ENCODE results near the gene PKD1.
"Not testable (repeated sequence)": the region's sequence is repeated elsewhere in the genome, so short reads cannot be mapped to it uniquely, and the experiment has no call there.

The PKD1 gene

DNA sequence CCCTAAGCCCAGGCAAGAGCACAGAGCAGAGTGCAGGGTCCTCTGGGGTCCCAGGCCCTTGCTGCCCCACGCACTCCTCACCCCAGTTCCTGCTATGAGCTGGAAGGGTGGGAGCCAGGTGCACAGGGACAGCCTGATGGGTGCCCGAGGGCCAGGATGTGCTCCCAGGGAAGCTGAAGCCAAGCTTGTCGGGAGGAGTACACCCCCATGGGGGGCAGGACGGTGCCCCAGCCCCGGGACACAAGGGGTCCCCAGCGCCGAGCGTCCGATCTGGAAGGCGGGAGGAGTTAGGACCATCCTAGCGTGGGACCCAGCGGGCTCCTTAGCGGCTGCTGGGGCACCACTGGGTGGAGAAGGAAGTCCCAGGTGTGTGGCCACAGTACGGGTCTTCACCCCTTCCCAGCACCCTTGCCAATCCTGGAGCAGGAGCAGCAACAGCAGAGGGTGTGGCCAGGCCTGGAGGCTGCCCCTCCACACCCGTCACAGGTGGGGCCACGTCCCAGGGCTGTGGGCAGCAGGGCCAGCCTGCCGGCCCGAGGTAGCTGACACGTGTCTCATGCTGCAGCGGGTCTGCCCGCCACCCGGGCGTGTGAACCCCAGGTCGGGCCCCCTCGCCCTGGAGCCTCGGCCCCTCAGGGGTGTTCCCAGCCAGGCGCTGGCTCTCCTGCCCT, 11.9 kb downstream of the PKD1 start:
- not testable (repeated sequence) for DNase-seq (ENCODE audit: low read depth)

DNA sequence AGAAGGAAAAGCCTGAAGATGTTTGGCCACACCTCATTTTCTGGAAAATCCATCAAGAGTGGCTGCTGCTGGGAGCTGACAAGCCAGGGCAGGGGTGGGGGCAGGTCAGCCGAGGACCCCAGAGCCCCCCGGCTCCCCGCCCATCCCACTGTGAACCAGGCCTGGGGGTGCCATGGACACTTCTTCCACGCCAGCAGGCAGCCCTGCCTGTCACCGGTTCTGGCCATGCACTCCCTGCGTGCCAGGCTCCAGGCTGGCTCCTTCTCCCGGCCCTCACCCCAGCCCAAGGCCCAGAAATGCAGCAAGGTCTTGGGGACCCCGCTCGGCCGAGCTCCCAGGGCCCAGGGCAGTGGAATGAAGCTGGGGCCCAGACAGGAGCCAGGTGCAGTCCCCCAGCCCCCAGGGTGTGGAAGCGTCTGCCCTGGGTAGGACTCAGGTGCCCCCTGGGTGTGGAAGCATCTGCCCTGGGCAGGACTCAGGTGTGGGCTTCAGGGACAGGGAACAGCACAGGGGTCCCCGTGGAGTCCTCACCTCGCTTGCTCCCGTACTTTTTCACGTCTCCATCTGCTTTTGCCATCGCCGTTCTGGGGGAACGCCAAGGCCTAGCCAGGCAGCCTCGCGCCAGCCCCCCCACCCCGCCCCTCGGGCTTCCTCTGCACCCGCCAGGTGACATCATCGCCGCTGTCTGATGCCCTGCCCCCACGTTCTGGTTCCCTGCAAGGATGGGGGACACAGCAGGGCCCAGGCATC, 12.6 kb downstream of the PKD1 start:
- not testable (repeated sequence) for DNase-seq (ENCODE audit: low read depth)

DNA sequence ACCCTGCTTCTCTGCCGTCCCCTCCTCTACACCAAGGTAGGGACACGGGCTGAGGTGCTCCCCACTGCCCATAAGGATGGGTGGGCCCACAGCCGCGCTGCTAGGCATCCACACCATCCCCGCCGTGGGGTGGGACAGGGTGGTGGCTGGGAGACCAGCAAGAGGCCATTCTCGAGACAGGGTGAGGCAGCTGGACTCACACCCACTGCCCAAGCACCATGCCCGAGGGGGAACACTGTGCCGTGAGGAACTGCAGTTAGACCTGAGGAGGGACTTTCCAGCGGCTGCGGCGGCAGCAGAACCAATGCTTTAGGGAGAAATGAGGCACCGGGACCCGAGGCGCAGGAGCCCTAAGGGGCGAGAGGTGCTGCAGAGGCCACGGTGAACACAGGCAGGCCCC, 13.3 kb downstream of the PKD1 start:
- DNase-seq (ENCODE audit: low read depth) = no peak

DNA sequence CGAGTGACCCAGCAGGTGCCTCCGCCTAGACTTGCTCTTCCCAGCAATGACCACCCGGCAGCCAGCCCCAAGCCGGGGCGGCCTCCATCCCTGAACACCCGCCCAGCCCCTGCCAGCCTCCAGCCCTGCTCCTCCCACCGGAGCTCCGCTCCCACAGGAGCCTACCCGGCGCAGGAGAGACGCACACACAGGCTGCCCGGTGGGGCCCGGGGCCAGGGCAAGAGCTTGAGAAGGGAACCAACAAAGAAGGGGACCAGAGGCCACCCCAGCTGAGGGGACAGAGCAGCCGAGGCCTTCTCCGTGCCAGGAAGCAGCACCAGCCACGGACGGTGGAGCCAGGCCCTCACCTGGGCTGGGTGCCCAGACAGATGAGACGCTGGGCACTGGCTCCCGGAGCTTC, 13.8 kb downstream of the PKD1 start:
- no peak for DNase-seq (ENCODE audit: low read depth)

DNA sequence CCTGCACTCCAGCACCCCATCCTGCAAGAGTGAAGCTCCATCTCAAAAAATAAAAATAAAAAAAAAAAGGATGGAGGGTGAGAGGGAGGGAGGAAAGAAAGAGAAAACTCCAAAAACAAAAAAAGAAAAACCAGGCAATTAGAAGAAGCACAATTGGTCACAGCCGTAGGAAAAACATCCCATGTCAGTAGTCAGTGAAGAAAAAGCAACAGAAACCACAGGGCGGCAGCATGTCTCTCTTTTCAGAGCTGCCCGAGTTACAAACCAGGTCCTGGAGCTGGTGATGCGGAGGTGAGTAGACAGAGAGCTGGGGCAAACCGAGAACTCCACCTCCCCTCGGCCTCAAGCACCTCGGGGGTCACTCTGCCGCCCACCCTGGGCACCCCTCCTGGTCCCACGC, 14.4 kb downstream of the PKD1 start:
- not testable (repeated sequence) for DNase-seq (ENCODE audit: low read depth)

DNA sequence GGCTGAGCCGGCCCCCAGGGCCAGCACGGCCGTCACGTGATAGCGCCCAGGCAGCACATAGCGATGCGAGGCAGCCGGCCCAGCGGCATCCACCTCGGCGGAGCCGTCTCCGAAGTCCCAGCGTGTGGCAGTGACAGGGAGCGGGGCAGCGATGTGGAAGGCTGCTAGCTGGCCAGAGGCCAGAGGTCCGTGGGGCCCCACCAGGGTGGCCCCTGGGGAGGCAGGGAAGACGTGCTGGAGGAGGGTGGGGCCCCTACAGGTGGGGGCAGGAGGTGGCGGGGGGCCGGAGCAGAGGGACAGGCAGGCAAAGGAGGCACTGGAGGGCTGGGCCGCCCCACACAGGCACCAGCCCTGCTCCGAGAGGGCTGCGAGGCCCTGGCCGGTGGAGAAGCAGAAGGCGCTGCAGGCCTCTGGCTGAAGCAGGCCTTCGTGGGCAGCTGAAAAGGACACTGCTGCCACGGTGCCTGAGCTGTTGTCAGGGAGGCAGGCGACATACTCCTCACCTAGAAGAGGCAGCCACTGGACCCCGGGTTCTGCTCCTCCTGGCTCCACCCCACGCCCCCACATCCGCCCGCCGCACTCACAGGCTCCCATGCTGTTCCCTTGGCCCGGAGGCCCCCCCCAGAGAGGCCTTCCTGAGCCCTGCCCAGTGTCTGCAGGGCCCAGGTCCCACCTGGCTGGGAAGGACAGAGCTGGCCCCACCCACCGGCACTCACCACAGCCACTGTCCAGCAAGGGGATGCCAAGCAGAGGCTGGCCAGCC, 17.6 kb downstream of the PKD1 start:
- not testable (repeated sequence) for DNase-seq (ENCODE audit: low read depth)

DNA sequence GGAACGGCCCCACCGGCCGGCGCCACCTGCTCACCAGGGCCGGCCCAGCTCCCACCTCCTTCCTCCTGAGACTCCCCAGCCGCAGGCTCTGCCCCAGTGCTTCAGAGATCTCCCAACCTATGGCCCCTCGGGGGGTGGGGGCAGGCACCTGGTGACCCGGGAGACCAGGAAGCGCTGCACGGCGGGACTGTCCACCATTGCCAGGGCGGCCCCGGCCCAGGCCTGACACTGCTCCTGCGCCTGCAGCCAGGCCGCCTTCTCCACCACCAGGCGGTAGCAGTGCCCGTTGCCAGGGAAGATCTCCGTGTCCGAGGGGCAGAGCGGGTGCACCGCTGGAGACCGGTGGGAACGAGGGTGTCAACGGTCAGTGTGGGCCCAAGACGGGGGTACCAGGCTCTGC, 18.4 kb downstream of the PKD1 start:
- not testable (repeated sequence) for DNase-seq (ENCODE audit: low read depth)

DNA sequence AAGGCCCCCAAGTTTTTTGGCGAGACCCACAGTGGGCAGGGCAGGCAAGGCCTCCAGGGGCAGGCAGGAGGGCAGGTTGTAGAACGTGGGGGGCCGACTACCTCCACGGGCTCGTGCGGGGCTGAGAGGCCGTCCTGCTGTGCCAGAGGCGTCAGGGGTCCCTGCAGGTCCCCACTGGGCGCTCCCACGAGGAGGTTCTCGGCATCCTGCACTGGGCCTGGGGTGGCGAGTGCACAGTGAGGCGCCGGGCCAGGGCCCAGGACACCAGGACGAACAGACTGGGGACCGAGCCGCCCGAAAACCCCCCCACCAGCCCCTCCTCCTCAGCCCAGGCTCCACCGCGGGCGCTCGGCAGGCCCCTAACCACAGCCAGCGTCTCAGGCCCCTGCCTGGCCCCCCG, 19.3 kb downstream of the PKD1 start:
- not testable (repeated sequence) for DNase-seq (ENCODE audit: low read depth)

DNA sequence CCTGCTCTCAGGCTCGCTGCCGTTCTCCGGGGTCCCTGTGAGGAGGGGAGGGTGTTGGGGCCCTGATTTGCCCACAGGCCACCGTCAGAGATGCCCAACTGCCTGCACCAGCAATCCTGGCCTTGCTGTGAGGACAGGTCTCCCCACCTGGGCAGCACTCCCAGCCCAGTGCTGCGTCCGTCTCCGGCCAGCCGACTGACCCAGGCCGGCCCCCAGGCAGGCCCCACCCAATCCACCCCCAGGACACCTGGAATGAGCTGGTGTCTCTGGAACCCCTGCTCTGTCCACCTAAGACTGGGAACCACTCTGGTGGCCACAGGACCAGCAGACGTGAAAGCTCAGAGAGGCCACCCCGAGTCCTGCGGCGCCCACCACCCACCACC, 20.1 kb downstream of the PKD1 start:
- no peak for DNase-seq (ENCODE audit: low read depth)

DNA sequence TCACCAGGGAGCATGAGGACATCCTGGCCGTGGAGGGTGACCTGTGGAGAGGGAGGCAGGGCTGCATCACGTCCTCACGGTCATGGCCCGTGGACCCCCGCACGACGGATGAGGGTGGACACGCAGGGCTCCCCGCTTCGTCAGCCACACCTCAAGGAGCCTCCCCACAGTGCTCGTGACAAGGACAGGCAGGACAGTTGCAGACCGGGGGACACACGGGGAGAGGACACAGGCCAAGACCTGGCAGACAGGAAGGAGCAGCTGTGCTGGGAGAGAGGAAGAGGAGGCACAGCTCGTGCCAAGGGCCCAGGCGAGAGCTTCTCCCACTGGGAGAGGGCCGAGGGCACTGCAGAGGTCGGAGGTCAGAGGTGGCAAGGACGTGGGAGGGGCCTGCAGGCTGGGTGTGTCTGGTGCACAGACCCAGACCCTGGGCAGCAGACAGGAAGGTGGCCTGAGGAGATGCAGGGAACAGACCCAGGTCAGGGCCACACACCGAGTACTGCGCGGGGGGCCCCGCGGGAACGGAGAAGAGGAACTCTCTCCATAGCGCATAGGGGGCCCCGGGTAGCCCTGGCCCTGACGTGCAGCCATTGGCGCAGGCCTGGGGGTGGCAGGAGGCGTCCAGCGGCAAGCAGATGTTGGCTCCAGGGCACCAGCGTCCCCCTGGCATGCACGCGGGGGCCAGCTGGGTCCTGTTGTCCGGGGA, 20.7 kb downstream of the PKD1 start:
- DNase-seq (ENCODE audit: low read depth) = not testable (repeated sequence)

DNA sequence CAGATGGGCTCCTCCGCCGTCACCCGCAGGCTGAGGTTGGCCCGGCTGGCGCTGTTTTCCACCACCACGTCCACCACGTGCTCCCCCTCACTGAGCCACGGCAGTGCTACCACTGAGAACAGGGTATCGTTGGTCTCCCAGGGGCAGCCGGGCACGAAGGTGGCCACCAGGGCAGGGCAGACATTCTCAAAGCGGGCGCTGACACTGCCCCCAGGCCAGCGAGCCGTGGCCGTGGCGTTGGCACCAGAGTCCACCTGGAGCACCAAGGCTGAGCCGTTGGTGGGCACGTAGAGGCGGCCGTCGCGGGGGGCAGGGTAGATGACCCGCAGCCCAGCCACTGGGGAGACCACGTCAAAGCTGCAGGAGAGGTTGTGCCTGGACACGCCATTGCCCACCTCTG, 21.5 kb downstream of the PKD1 start:
- DNase-seq (ENCODE audit: low read depth) = not testable (repeated sequence)

DNA sequence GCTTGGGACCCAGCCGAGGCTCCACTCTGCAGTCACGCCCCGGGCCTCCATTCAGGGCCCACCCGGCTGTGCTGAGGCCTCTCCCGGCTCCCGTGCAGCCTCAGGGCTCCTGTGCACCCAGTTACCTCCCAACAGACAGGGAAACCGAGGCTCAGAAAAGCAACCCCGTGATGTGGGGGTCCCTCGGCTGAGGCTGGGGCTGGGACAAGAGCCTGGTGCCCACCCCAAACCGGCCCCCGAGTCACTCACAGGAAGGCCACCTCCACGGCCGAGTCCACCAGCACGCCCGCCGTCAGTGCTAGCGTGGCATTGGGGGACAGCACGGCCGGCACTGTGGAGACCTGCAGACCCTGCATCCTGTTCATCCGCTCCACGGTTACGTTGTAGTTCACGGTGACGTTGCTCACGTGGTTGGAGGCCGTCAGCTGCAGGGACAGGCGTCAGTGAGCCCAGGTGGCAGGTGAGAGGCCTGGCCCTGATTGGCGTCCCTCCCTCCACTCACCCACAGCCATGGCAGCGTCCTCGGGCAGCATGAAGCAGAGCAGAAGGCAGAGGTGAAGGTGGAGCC, 23.1 kb downstream of the PKD1 start:
- not testable (repeated sequence) for DNase-seq (ENCODE audit: low read depth)

DNA sequence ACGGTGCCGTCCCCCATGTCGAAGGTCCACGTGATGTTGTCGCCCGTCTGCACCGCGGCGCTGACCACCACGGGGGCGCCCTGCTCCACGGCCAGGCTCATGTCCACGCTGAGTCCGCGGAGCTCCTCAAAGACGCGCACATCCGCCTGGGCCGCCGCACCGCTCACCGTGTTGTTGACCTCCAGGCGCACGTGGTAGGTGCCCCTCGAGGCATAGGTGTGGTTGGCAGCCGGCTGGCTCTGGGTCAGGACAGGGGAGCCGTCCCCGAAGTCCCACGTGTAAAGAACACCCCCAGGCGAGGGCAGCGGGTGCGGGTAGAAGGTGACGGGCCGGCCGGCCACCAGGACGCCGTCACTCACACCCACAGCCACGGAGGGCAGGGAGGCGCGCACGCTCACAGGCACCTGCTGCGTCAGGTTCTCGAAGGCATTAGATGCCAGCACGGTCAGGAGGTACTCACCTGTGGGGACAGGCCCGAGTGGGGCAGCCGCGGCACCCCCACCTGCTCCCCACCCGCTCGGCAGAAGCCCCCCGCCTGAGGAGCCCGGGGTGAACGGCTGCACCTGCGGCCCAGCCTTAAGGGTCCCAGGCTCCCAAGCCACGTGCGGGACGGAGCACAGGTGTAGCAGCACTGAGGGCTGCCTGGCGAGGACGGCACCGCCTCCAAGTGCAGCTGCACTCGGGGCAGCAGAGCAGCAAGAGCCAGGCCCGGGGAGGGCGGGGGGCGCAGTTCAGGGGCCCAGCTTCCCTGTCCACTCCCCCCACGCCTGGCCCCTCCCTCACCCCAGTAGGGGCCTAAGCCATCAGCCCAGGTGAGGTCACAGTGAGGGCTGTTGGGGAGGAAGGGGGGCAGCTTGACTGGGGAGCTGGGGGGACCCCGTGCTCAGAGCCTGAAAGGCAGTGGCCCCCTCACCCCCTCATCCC, 24.0 kb downstream of the PKD1 start:
- DNase-seq (ENCODE audit: low read depth) = not testable (repeated sequence)

DNA sequence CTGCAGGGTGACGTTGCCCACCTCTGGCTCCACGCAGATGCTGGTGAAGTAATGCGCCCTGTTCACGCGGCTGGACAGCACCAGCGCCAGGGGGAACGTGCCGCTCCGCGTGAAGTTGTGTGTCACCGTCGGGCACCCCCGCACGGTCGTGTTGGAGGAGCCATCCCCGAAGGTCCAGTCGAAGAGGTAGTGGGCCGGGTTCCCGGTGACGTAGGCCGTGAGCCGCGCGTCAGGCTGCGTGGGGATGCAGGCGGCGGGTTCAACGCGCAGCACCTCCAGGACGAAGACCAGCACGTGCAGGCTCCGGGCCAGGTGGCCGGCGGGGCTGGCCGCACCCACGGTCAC, 24.7 kb downstream of the PKD1 start:
- not testable (repeated sequence) for DNase-seq (ENCODE audit: low read depth)

DNA sequence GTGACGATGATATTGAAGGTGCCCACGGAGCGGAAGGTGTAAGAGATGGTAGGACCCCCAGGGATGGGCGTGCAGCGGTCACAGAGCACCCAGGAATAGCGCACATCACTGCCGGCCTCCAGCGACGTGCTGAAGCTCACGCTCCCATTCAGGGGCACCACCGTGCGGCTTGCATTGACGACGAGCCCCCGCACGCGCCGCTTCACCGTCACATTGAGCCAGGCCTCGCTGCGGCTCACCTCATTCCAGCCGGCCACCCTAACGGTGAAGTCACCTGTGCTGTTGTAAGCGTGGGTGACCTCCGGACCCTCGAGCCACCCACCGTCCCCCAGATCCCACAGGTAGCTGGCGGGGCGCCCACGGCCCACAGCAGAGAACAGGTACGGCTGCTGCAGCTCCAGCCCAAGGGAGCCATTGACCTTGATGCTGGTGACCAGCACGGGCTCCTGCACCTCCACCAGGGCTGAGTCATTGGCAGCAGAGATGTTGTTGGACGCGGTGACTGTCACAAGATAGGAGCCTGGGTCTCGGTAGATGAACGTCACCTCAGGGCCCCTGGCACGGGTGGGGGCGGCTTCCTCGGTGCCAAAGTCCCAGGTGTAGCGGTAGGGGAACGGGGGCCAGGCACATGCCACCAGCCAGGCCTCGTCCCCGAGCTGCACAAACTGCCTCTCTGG, 25.2 kb downstream of the PKD1 start:
- DNase-seq (ENCODE audit: low read depth) = not testable (repeated sequence)

DNA sequence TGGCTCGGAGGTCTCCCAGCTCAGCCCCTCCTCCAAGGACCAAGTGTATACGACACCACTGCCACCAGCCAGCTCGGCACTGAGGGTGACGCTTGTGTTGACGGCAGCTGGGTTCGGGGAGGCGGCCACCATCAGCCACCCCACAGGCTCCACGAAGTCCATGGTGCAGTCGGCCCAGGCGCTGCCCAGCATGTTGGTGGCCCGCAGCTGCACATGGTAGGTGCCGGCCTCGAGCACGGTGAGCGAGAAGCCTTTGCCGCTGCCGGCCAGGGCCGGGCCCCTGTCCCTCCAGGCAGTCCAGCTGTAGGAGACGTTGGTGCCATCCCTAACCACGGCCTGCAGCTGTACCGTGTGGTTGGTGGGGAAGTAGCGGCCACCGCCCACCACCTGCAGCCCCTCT, 25.8 kb downstream of the PKD1 start:
- not testable (repeated sequence) for DNase-seq (ENCODE audit: low read depth)

DNA sequence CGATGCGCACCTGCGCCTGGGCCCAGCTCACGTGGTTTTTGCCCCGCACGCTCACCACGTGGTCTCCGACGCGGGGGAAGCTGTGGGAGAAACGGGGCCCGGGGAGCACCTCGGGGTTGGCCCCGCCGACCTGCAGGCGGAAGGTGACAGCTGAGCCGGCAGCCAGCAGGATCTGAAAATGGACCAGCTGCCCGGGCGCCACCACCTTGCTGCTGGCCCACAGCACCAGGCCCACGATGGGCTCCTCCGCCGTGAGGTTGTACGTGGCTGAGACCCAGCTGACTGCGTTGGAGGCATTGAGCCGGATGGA, 26.5 kb downstream of the PKD1 start:
- not testable (repeated sequence) for DNase-seq (ENCODE audit: low read depth)

DNA sequence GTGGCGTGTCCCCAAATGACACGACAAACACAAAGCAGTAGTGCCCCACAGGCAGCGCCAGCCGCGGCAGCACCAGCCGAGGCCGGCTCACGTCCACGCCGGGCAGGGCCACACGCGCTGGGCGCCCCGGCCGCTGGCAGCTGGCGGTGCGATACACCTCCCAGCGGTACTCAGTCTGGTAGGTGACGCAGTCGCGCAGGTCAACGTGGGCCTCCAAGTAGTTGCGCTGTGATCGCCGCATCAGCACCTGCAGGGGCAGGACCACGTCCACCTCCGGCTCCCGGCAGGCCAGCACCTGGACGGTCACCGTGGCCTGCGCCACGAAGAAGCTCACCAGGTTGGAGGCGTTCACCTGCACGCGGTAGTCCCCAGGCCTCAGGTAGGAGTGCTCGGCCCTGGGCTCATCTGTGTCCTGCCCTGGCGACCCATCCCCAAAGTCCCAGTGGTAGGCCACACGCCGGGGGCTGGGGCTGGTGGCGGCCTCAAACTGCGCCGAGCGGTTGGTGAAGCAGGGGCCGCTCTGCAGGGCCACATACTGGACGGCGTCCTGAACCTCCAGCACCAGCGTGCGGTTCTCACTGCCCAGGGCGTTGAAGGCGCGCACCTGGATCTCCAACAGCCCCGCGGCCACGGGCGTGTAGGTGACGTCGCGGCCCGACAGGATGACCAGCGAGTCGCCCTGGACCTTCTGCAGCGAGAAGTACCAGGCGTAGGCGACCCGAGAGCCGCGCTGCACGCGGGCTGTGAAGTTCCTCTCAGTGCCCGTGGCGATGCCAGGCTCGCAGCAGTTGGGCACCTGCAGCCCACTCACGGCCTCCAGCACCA, 27.0 kb downstream of the PKD1 start:
- DNase-seq (ENCODE audit: low read depth) = not testable (repeated sequence)

DNA sequence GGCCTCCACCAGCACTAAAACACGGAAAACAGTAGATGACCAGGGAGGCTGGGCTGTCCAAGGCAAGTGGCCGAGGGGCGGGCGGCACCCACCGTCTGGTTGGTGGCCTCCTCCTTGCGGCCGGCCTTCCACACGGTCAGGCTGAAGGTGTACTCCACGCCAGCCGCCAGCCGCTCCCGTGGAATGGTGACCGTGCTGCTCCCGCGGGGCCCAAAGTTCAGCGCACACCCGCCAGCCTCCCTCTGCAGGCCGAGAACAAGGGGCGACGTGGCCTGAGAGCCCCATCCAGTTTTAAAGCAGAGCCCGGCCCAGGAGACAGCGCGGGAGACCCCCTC, 27.9 kb downstream of the PKD1 start:
- not testable (repeated sequence) for DNase-seq (ENCODE audit: low read depth)

Data from stimulated activated CD8-positive, alpha-beta memory T cell treated with anti-CD3 and anti-CD28 coated beads, Interleukin-12 subunit alpha, Interleukin-12 subunit beta, amount 100 ng/mL, for 1 hour (primary cell).